ENCODE results near the gene TATDN2. TPM values are rescaled to one million over a fixed set of nuclear protein-coding genes. Genes with fewer than 3 reads are reported as not detected.

The TATDN2 gene
- total RNA-seq, 1 experiment from 2014 or later: 14.1 TPM

GRCh38 chr3:10259798-10260197 lies 11.5 kb downstream of the TATDN2 start:
- BruUV-seq (replicated peaks): no TSS peak
- H3K9ac ChIP-seq (ENCODE audit: low read length): no peak overlapping the region
- TF ChIP-seq CTCF (conservative IDR thresholded peaks at IDR 0.05; ENCODE audit: low read depth, low read length): no peak
- no peak for TF ChIP-seq EZH2phosphoT487 (IDR thresholded peaks at IDR 0.05; ENCODE audit: borderline replicate concordance, low read length)
- TF ChIP-seq EZH2 (IDR thresholded peaks at IDR 0.05; ENCODE audit: low read length, unreplicated experiment): no peak
- H3F3A ChIP-seq (ENCODE audit: low read length, unreplicated experiment): no peaks in the 10 kb centered on the region
- POLR2A ChIA-PET (ENCODE audit: unreplicated experiment): no interaction called here
- DNase-seq: no peak
- H3K27ac ChIP-seq (ENCODE audit: low read length): no peak overlapping the region
- CTCF ChIA-PET: no interaction called here
- peaks cover 37% of the 10 kb centered on the region; the same call in 1 of the 2 replicates for H3K36me3 ChIP-seq (ENCODE audit: low read depth, low read length)
- intact Hi-C loops (cut with micrococcal nuclease): no loop called here
- no peak overlapping the region for H3K4me2 ChIP-seq (ENCODE audit: low read length)
- H3K4me3 ChIP-seq (ENCODE audit: low read length): no peak overlapping the region
- no peaks in the 10 kb centered on the region for H3K9me2 ChIP-seq (replicated peaks; ENCODE audit: low read length)
- ATAC-seq: no peak
- H2AFZ ChIP-seq (ENCODE audit: low read length): no peak overlapping the region
- H3K4me1 ChIP-seq (ENCODE audit: insufficient read depth, low read length): no peaks in the 10 kb centered on the region
- H4K20me1 ChIP-seq (ENCODE audit: low read length): 0 out of 2 replicates have a peak, but pooled peaks cover 10% of the 10 kb centered on the region
- H3K79me2 ChIP-seq (ENCODE audit: low read length): peaks cover 54% of the 10 kb centered on the region
- H3K9me3 ChIP-seq (ENCODE audit: low read length): no peaks in the 10 kb centered on the region
- no peaks in the 10 kb centered on the region for H3K27me3 ChIP-seq (ENCODE audit: low read length)

- H3K4me2 ChIP-seq (ENCODE audit: low read length): no peak overlapping the region
- H3K79me2 ChIP-seq (ENCODE audit: low read length): peaks cover 53% of the 10 kb centered on the region
- DNase-seq (no peak), ATAC-seq (no peak)
- H3K9me3 ChIP-seq (ENCODE audit: low read length): no peaks in the 10 kb centered on the region
- no peaks in the 10 kb centered on the region for H3K9me2 ChIP-seq (replicated peaks; ENCODE audit: low read length)
- H2AFZ ChIP-seq (ENCODE audit: low read length): no peak overlapping the region
- TF ChIP-seq CTCF (conservative IDR thresholded peaks at IDR 0.05; ENCODE audit: low read depth, low read length) (no peak), EZH2 (IDR thresholded peaks at IDR 0.05; ENCODE audit: low read length, unreplicated experiment) (no peak), EZH2phosphoT487 (IDR thresholded peaks at IDR 0.05; ENCODE audit: borderline replicate concordance, low read length) (no peak)
- H4K20me1 ChIP-seq (ENCODE audit: low read length): 0 out of 2 replicates have a peak, but pooled peaks cover 10% of the 10 kb centered on the region
- H3K9ac ChIP-seq (ENCODE audit: low read length): no peak overlapping the region
- peaks cover 35% of the 10 kb centered on the region; the same call in 1 of the 2 replicates for H3K36me3 ChIP-seq (ENCODE audit: low read depth, low read length)
- H3F3A ChIP-seq (ENCODE audit: low read length, unreplicated experiment): no peaks in the 10 kb centered on the region
- H3K4me3 ChIP-seq (ENCODE audit: low read length): no peak overlapping the region
- H3K27me3 ChIP-seq (ENCODE audit: low read length): no peaks in the 10 kb centered on the region
- POLR2A ChIA-PET (ENCODE audit: unreplicated experiment): no interaction called here
- no peak overlapping the region for H3K27ac ChIP-seq (ENCODE audit: low read length)
- BruUV-seq (replicated peaks): TSS peak; percentile 24
- H3K4me1 ChIP-seq (ENCODE audit: insufficient read depth, low read length): no peaks in the 10 kb centered on the region
- intact Hi-C loops (cut with micrococcal nuclease): no loop called here
- CTCF ChIA-PET: no interaction called here
Observed at GRCh38 chr3:10260211-10260701, 12.0 kb downstream of the TATDN2 start.

- ChIA-PET POLR2A (ENCODE audit: unreplicated experiment) (no interaction called here), CTCF (no interaction called here)
- H3K9ac ChIP-seq (ENCODE audit: low read length): no peak overlapping the region
- H3K9me3 ChIP-seq (ENCODE audit: low read length): no peaks in the 10 kb centered on the region
- DNase-seq (no peak), ATAC-seq (no peak)
- H3K36me3 ChIP-seq (ENCODE audit: low read depth, low read length): peaks cover 41% of the 10 kb centered on the region; the same call in 1 of the 2 replicates
- H2AFZ ChIP-seq (ENCODE audit: low read length): no peak overlapping the region
- H3K79me2 ChIP-seq (ENCODE audit: low read length): peaks cover 58% of the 10 kb centered on the region
- H3F3A ChIP-seq (ENCODE audit: low read length, unreplicated experiment): no peaks in the 10 kb centered on the region
- 0 out of 2 replicates have a peak, but pooled peaks cover 10% of the 10 kb centered on the region for H4K20me1 ChIP-seq (ENCODE audit: low read length)
- H3K27ac ChIP-seq (ENCODE audit: low read length): no peak overlapping the region
- no TSS peak for BruUV-seq (replicated peaks)
- no peaks in the 10 kb centered on the region for H3K9me2 ChIP-seq (replicated peaks; ENCODE audit: low read length)
- H3K4me1 ChIP-seq (ENCODE audit: insufficient read depth, low read length): no peaks in the 10 kb centered on the region
- H3K27me3 ChIP-seq (ENCODE audit: low read length): no peaks in the 10 kb centered on the region
- intact Hi-C loops (cut with micrococcal nuclease): no loop called here
- TF ChIP-seq CTCF (conservative IDR thresholded peaks at IDR 0.05; ENCODE audit: low read depth, low read length) (no peak), EZH2 (IDR thresholded peaks at IDR 0.05; ENCODE audit: low read length, unreplicated experiment) (no peak), EZH2phosphoT487 (IDR thresholded peaks at IDR 0.05; ENCODE audit: borderline replicate concordance, low read length) (no peak)
- no peak overlapping the region for H3K4me2 ChIP-seq (ENCODE audit: low read length)
- no peak overlapping the region for H3K4me3 ChIP-seq (ENCODE audit: low read length)
Observed at GRCh38 chr3:10262027-10262426, 13.8 kb downstream of the TATDN2 start.

Measured in PC-3 (cell line).